Measurements from ENCODE around the gene RNF222. TPM values are rescaled to one million over a fixed set of nuclear protein-coding genes. Genes with fewer than 3 reads are reported as not detected.

The RNF222 gene
- total RNA-seq, 1 donor from 2014 or later, result not detected

- H3K4me3 ChIP-seq, result no peak overlapping the region
- TF ChIP-seq CTCF (IDR thresholded peaks at IDR 0.05), result no peak
- H3K9me3 ChIP-seq, result no peaks in the 10 kb centered on the region
- intact Hi-C loops (cut with DNase I), result loop anchor here (10.0 kb wide), 1 partner anchor 325 kb away; the partner anchor contains the start of gene CCDC42
- peak overlapping the region; percentile 56 for H3K27ac ChIP-seq
- peaks cover 22% of the 10 kb centered on the region for H3K4me1 ChIP-seq
- DNase-seq (no peak), ATAC-seq (no peak)
- no peaks in the 10 kb centered on the region for H3K27me3 ChIP-seq
- no peaks in the 10 kb centered on the region for H3K36me3 ChIP-seq
These were observed 21.7 kb upstream of the RNF222 start for GRCh38 chr17:8419305-8419704.

GRCh38 chr17:8418471-8418870, 20.8 kb upstream of the RNF222 start:
- no peak overlapping the region for H3K27ac ChIP-seq

GRCh38 chr17:8417806-8418205, 20.2 kb upstream of the RNF222 start:
- Histone ChIP-seq H3K4me3 (no peak overlapping the region), H3K27me3 (no peaks in the 10 kb centered on the region), H3K9me3 (no peaks in the 10 kb centered on the region), H3K27ac (no peak overlapping the region), H3K36me3 (no peaks in the 10 kb centered on the region), H3K4me1 (peaks cover 22% of the 10 kb centered on the region)
- DNase-seq, result no peak
- ATAC-seq, result peak; percentile 66
- intact Hi-C loops (cut with DNase I), result loop anchor here (10.0 kb wide), 1 partner anchor 327 kb away; the partner anchor contains the start of gene CCDC42
- no peak for TF ChIP-seq CTCF (IDR thresholded peaks at IDR 0.05)

More at GRCh38 chr17:8418471-8418870, 20.8 kb upstream of the RNF222 start:
- ATAC-seq (no peak), DNase-seq (no peak)
- H3K4me1 ChIP-seq, result peaks cover 22% of the 10 kb centered on the region
- H3K36me3 ChIP-seq, result no peaks in the 10 kb centered on the region
- no peak overlapping the region for H3K4me3 ChIP-seq
- no peaks in the 10 kb centered on the region for H3K9me3 ChIP-seq
- no peaks in the 10 kb centered on the region for H3K27me3 ChIP-seq
- intact Hi-C loops (cut with DNase I), result loop anchor here (10.0 kb wide), 1 partner anchor 326 kb away; the partner anchor contains the start of gene CCDC42
- TF ChIP-seq CTCF (IDR thresholded peaks at IDR 0.05), result no peak

- H3K9me3 ChIP-seq, result no peaks in the 10 kb centered on the region
- H3K4me3 ChIP-seq, result no peak overlapping the region
- intact Hi-C loops (cut with DNase I), result loop anchor here (10.0 kb wide), 1 partner anchor 331 kb away; the partner anchor contains the start of gene CCDC42
- ATAC-seq (no peak), DNase-seq (no peak)
- H3K27ac ChIP-seq, result no peak overlapping the region
- no peaks in the 10 kb centered on the region for H3K27me3 ChIP-seq
- no peaks in the 10 kb centered on the region for H3K36me3 ChIP-seq
- no peak for TF ChIP-seq CTCF (IDR thresholded peaks at IDR 0.05)
- H3K4me1 ChIP-seq, result peaks cover 7% of the 10 kb centered on the region
These were observed 16.3 kb upstream of the RNF222 start for GRCh38 chr17:8413938-8414337.

GRCh38 chr17:8413328-8413727, 15.7 kb upstream of the RNF222 start:
- ATAC-seq (no peak), DNase-seq (no peak)
- H3K27me3 ChIP-seq, result no peaks in the 10 kb centered on the region
- peaks cover 7% of the 10 kb centered on the region for H3K4me1 ChIP-seq
- no peak overlapping the region for H3K4me3 ChIP-seq
- no peak for TF ChIP-seq CTCF (IDR thresholded peaks at IDR 0.05)
- no peak overlapping the region for H3K27ac ChIP-seq
- H3K36me3 ChIP-seq, result no peaks in the 10 kb centered on the region
- no peaks in the 10 kb centered on the region for H3K9me3 ChIP-seq
- intact Hi-C loops (cut with DNase I), result loop anchor here (10.0 kb wide), 1 partner anchor 331 kb away; the partner anchor contains the start of gene CCDC42

- peak overlapping the region; percentile 5 for H3K27ac ChIP-seq
- H3K4me1 ChIP-seq, result peaks cover 7% of the 10 kb centered on the region
- no peaks in the 10 kb centered on the region for H3K36me3 ChIP-seq
- no peaks in the 10 kb centered on the region for H3K27me3 ChIP-seq
- intact Hi-C loops (cut with DNase I), result loop anchor here (10.0 kb wide), 1 partner anchor 333 kb away; the partner anchor contains the start of gene CCDC42
- DNase-seq (no peak), ATAC-seq (no peak)
- H3K9me3 ChIP-seq, result no peaks in the 10 kb centered on the region
- no peak for TF ChIP-seq CTCF (IDR thresholded peaks at IDR 0.05)
- no peak overlapping the region for H3K4me3 ChIP-seq
These were observed 14.5 kb upstream of the RNF222 start for GRCh38 chr17:8412089-8412488.
